Measurements from ENCODE around the gene SPATA32.

DNA sequence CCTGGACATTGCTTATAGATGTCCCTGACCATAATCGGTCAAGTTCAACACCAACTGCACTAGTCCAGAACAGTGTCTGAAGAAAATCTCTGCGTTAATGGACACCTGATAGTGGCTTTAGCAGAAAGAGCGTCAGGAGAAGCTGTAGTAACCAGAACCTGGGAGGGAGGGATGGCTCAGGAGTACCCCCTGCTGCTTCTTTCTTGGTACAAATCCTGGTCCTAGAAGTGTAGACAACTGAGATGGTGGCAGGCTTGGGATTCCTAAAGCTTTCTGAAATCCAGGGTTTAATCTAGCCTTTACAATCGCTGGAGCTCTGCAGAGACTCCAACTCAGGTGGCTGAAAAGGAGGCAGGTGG is 49.5 kb upstream of the SPATA32 start:
- TF ChIP-seq, protein P1, sequence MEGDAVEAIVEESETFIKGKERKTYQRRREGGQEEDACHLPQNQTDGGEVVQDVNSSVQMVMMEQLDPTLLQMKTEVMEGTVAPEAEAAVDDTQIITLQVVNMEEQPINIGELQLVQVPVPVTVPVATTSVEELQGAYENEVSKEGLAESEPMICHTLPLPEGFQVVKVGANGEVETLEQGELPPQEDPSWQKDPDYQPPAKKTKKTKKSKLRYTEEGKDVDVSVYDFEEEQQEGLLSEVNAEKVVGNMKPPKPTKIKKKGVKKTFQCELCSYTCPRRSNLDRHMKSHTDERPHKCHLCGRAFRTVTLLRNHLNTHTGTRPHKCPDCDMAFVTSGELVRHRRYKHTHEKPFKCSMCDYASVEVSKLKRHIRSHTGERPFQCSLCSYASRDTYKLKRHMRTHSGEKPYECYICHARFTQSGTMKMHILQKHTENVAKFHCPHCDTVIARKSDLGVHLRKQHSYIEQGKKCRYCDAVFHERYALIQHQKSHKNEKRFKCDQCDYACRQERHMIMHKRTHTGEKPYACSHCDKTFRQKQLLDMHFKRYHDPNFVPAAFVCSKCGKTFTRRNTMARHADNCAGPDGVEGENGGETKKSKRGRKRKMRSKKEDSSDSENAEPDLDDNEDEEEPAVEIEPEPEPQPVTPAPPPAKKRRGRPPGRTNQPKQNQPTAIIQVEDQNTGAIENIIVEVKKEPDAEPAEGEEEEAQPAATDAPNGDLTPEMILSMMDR (IDR thresholded peaks at IDR 0.05; ENCODE audit: low read depth, low read length, poor library complexity, severe bottlenecking) = no peak
- no peak for TF ChIP-seq EZH2phosphoT487 (IDR thresholded peaks at IDR 0.05; ENCODE audit: borderline replicate concordance, low read length)

All from DOHH2 (cell line).